ENCODE results near the gene BCAT1. TPM values are rescaled to one million over a fixed set of nuclear protein-coding genes. Genes with fewer than 3 reads are reported as not detected.

BCAT1 gene
- total and polyA plus RNA-seq, 2 of the 8 experiments (the other 6 are each of a cell fraction or from before 2014, with no cell fraction given): 19.7 to 263 TPM

DNA sequence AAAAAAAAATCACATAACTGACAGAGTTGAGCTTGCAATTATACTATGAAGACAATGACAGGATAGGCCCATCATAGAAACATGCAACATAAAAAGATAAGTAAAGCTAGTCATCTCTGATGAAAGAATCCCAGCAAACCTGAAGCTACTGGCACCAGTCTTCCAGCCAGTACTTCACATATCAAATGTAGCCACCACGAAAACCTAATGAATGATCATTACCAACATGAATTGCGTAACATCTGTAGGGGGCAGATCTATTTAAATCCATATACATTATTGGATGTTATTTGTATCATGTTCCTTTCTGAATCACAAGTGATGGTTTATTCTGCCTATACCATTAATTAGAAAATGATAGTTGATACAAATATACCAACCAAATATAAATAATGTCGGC lies 73.9 kb downstream of the BCAT1 start:
- Histone ChIP-seq H4K20me1 (replicated peaks in 1 of 2; ENCODE audit: control insufficient read depth in 1 of 2, insufficient read depth in 2 of 2, low read length in 2 of 2) (no peaks in the 10 kb centered on the region), H2BK12ac (ENCODE audit: low read depth, low read length) (no peak overlapping the region), H3K18ac (ENCODE audit: extremely low read depth, low read length) (no peak overlapping the region), H3K4me3 (ENCODE audit: extremely low read depth in 1 of 4, insufficient read depth in 2 of 4, low read depth in 3 of 4, low read length in 4 of 4) (no peak overlapping the region), H4K8ac (ENCODE audit: extremely low read depth, insufficient read depth, low read length) (no peak overlapping the region), H3K27ac (ENCODE audit: low read depth, low read length) (no peak overlapping the region), H2BK20ac (ENCODE audit: low read length) (no peak overlapping the region), H3K14ac (ENCODE audit: insufficient read length) (no peak overlapping the region), H3K4me1 (replicated peaks in 1 of 4; ENCODE audit: control insufficient read depth in 3 of 4, insufficient read depth in 4 of 4, low read length in 3 of 4) (no peaks in the 10 kb centered on the region), H2BK5ac (ENCODE audit: low read depth, low read length) (no peak overlapping the region), H3K27me3 (replicated peaks in 1 of 4; ENCODE audit: control insufficient read depth in 3 of 4, extremely low read depth in 1 of 4, insufficient read depth in 3 of 4, low read length in 3 of 4) (no peaks in the 10 kb centered on the region), H4K5ac (ENCODE audit: insufficient read length, low read depth, low read length) (no peak overlapping the region), H3K79me1 (ENCODE audit: low read depth, low read length) (no peaks in the 10 kb centered on the region), H3K4me2 (ENCODE audit: insufficient read depth in 1 of 2, low read depth in 2 of 2, low read length in 2 of 2) (no peak overlapping the region), H2AFZ (ENCODE audit: low read length) (no peak overlapping the region), H3K9ac (replicated peaks in 1 of 4; ENCODE audit: extremely low read depth in 1 of 4, low read depth in 3 of 4, low read length in 3 of 4) (no peak overlapping the region), H2BK120ac (replicated peaks; ENCODE audit: low read depth, low read length) (no peak overlapping the region), H3K56ac (replicated peaks; ENCODE audit: insufficient read length, low read depth, low read length) (no peak overlapping the region), H2AK5ac (ENCODE audit: low read depth, low read length) (no peak overlapping the region), H3K36me3 (ENCODE audit: control insufficient read depth in 2 of 4, insufficient read depth in 4 of 4, low read length in 3 of 4) (peaks cover 12 to 84% (median 45%) of the 10 kb centered on the region in 4 experiments), H3K23ac (ENCODE audit: insufficient read length) (no peak overlapping the region), H3K9me3 (ENCODE audit: insufficient read depth in 2 of 2, low read depth in 1 of 2, low read length in 1 of 2) (no peaks in the 10 kb centered on the region), H2BK15ac (ENCODE audit: low read length) (no peak overlapping the region), H3K79me2 (ENCODE audit: control insufficient read depth in 1 of 2, insufficient read depth in 2 of 2, low read length in 2 of 2) (peaks cover 0 to 11% of the 10 kb centered on the region in 2 experiments; a peak in 1 of 4 replicates), H4K91ac (replicated peaks; ENCODE audit: insufficient read length, low read length) (no peak overlapping the region), H3K4ac (replicated peaks; ENCODE audit: insufficient read length, low read depth, low read length) (no peak overlapping the region), H3K23me2 (ENCODE audit: low read depth, low read length) (no peaks in the 10 kb centered on the region)
- FAIRE-seq: no peak
- WGBS, 2 experiments (ENCODE audit: extremely low coverage in 1 of 2, insufficient coverage in 1 of 2, insufficient read length in 1 of 2, insufficient replicate concordance in 2 of 2, low coverage in 1 of 2, low lambda C conversion rate in 2 of 2, missing lambda C conversion rate in 1 of 2): 97% methylated on average over 3 of the region's 3 CpGs; no CpG with 5 or more reads in 1 of the 2 experiments
- TF ChIP-seq CEBPB (IDR thresholded peaks at IDR 0.05; ENCODE audit: low read depth, low read length) (peak; percentile 83), POLR2A (IDR thresholded peaks at IDR 0.05; ENCODE audit: control extremely low read depth in 1 of 2, low read depth in 2 of 2, low read length in 2 of 2) (no peak), RNF2 (IDR thresholded peaks at IDR 0.05; ENCODE audit: borderline replicate concordance, low read depth, low read length, missing control alignments, poor library complexity, severe bottlenecking) (no peak), EZH2 (IDR thresholded peaks at IDR 0.05; ENCODE audit: low read depth, low read length, severe bottlenecking) (no peak), PHF8 (conservative IDR thresholded peaks at IDR 0.05; ENCODE audit: low read depth, low read length) (no peak)
- no peak for DNase-seq (ENCODE audit: low read depth in 1 of 2, low spot score in 2 of 2)
- POLR2A ChIA-PET (ENCODE audit: partially characterized antibody): no interaction called here
- CTCF ChIA-PET (ENCODE audit: partially characterized antibody): no interaction called here

Data from H1 (cell line).